HG02588 (cell line): Measurements from ENCODE around the gene RBM33.

Experiments
- ATAC-seq: cut with Tn5 transposase; IDR thresholded peaks from one replicate; pipeline ENCODE4 v1.9.1; 2021; ENCODE audit warnings: mild to moderate bottlenecking, moderate library complexity; ENCODE audit not compliant: unreplicated experiment

RBM33 gene

DNA sequence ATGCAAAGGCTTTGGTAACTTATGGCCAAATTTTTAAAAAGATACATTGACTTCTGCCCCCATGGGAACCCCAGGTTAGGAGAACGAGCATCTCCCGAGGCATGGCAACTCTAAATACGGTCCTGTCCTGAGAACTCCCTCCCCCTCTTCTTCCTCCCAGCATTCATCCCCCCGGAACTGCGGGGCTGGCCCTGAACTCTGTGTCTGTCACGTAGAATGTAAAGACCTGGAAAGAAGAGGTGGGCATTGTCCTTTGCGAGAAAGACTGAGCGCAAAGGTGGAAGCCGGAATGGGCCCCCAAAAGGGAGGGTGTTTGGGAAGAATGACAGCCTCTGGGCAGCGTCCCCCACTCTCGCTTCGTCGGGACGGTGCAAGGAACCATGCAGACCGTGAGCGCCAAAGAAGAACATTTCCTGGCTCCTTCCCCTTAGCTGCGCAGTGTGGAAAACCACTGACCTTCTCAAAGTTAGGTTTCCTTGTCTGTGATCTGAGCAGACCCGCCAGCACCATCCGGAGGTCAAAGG is 146.8 kb downstream of the RBM33 start:
- ATAC-seq = no peak

DNA sequence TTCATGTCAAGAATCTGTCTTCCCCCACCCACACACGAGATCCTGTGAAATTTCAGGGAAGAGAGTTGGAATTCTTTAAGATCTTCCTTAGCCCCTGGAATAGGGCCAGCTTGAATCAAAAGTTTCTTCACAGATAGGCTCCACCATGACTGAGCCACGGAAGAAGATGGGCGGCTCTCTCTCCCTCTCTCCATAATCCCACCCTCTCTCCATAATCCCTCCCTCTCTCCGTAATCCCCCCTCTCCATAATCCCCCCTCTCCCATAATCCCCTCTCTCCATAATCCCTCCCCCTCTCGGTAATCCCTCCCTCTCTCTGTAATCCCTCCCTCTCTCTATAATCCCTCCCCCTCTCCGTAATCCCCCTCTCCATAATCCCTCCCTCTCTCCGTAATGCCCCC is 147.4 kb downstream of the RBM33 start:
- no peak for ATAC-seq

DNA sequence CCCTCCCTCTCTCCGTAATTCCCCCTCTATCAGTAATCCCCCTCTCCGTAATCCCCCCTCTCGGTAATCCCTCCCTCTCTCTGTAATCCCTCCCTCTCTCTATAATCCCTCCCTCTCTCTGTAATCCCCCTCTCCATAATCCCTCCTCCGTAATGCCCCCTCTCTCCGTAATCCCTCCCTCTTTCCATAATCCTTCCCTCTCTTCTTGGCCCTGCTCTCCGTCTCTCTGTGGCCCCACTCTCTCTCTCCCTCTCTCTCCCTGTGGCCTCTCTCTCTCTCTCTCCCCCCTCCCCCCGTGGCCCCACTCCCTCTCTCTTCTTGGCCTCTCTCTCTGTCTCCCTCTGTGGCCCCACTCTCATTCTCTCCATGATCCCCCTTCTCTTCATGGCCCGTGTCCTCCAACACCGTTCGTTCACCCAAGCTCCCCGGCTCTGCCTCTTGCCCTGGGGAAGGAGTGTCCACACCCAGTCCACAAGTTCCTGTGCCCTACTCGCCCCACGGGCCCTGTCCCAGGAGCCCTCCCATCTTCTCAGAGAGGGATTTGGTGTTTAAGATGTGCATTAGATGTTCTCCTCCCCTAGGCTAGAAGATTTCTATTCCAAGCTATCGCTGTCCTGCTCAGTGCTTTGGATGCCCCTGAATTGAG is 148.0 kb downstream of the RBM33 start:
- ATAC-seq = no peak

DNA sequence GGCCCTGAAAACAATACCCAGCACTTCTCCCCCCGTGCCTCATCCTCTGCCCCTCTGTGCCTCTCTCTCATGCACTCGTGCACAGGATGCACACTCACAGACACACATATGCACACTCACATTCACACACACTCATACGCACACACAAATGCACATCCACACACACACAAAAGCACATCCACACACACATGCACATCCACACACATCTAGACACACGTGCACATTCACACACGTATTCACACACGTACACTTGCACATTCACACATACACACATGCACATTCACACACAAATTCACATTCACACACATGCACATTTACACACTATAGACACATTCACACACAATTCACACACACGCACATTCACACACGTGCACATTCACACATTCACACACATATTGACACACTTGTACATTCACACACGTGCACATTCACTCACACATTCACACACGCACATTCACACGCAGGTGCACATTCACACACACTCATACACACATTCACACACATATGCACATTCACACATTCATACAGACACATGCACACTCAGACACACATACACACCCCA is 148.6 kb downstream of the RBM33 start:
- no peak for ATAC-seq

- ATAC-seq = no peak
These were observed 149.3 kb downstream of the RBM33 start for GRCh38 chr7:155793720-155794119.

- no peak for ATAC-seq
These were observed 149.7 kb downstream of the RBM33 start for GRCh38 chr7:155794196-155794595.

DNA sequence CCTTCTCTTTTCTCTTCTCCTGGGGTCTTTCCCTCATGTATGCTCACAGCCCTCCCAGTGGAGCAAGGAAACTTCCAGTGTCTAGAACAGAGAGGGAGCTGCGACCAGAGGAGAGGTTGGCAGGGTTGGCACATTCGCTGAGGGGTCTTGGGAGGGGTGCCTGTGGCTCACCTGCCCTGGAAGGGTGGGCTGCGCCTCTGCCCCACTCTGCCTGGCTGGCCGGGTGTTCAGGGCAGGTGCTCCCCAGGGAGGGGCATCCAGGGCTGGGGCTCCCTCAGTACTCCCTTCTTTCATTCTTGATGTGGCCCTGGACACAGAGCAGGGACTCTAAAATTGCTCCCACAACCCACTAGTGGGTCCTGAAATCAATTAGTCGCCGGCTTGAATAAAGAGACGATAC is 150.9 kb downstream of the RBM33 start:
- no peak for ATAC-seq

- no peak for ATAC-seq
These were observed 151.5 kb downstream of the RBM33 start for GRCh38 chr7:155795951-155796350.

DNA sequence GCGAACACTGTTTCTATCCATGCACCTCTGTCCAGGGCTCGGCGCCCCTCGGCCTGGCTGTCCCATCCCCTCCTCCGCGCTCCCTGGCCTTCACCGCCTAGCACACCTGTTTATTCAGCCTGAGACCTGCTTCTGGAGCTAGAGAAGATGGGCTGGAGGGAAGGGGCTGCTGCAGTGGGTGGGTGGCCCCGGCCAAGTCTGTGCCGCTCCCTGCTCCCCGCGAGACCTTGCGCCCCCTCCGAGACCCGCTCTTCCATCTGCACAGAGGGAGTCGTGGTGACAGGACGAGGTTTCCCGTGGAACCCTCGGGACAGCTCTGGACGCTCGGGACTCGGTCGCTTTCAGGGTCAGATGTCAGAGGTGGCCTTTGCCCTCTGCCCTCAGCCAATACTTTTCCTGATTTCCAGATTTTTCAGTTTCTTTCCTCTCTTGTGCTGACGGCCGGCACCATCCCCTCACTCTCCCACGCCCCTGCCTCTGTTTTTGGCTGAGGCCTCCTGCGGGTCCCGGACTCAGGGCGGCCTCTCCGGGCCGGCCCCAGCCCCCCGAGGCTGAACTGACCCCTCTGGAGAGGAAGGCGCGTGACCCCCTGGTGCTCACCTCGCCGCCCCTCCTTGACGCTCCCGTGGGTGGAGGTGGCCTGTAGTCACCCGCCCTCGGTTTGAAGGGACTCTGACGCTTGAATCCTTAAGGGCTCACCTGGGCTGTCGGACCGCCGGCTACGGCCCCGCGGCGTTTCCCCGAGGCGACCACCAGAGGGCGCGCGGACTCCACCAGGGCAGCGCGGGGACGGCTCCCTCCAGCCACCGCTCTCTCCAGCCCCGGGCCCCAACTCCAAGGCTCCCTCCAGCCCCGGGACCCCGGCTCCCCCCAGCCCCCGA is 152.2 kb downstream of the RBM33 start:
- ATAC-seq = peak; percentile 56

GRCh38 chr7:155797262-155798250 is 153.1 kb downstream of the RBM33 start:
- no peak for ATAC-seq

- no peak for ATAC-seq
These were observed 154.4 kb downstream of the RBM33 start for GRCh38 chr7:155798673-155799439.

DNA sequence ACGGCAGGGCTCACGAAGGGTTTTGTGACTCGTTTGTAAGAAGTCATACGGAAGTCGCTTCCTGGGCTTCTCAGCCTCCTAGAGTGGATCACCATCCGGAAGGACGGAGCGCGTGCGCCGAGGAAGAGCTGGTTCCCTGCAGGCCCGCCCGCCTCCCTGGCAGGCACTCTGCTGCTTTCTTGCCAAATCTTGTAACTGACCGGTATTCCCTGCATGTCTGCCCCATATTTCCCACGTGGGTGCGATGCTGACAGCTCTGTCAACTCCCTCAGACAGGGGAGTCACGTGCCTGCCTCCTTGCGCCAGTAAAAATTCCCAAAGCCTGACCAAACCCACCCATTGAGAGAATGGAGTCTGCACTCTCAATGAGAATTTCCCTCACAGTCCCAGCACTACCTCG is 155.1 kb downstream of the RBM33 start:
- ATAC-seq = no peak

DNA sequence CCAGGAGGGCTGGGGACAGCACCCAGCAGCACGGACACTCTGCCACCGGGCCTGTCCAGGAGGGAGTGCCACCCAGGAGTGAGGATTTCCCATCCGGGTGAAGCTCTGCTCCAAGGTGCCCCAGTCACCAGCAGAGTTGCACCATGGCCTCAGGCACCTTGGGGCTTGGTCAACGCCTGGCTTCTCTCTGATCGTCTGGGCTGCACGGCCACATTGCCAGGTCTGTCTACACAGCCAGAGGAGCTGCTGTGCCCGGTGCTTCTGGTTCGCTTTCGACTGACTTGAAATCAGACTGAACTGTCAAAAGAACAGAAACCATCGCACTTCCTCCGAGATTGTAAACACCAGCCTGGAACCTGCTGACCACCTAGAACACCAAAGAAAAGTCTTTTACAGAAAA is 155.8 kb downstream of the RBM33 start:
- no peak for ATAC-seq

- ATAC-seq = no peak
These were observed 156.3 kb downstream of the RBM33 start for GRCh38 chr7:155800741-155801267.

GRCh38 chr7:155802291-155802690 is 157.8 kb downstream of the RBM33 start:
- ATAC-seq = no peak

DNA sequence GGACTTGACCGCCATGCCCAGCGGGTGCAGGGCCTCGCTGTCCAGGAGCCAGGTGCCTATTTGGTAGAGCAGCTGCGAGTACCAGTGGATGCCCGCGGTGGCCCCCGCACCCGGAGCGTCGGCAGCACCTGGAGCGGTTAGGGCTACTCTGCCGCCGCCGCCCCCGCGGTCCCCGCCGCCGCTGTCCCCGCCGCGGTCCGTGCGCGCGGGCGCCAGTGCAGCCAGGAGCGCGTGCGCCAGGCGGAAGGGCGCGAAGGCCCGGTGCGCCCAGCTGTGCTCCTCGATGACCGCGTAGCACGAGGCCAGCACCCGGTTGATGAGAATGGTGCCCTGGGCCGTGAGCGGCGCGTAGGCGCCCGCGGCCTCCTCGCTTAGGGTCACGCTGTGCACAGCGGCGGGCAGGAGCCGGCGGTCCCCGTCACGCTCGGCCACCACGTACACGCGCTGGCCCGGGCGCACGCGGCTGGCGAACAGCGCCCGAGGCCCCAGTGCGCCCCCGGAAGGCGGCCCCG is 158.5 kb downstream of the RBM33 start:
- ATAC-seq = no peak

GRCh38 chr7:155803418-155804376 is 159.2 kb downstream of the RBM33 start:
- ATAC-seq = no peak

- ATAC-seq = no peak
These were observed 160.0 kb downstream of the RBM33 start for GRCh38 chr7:155804431-155804831.
